Activated gamma-delta T cell treated with anti-CD3 and anti-CD28 coated beads, Interleukin-2, amount 50 U/mL, for 16 hours (primary cell): Measurements from ENCODE around the gene HS3ST2.
"Not testable (repeated sequence)": the region's sequence is repeated elsewhere in the genome, so short reads cannot be mapped to it uniquely, and the experiment has no call there.

Experiments
- DNase-seq: peaks from one replicate; pipeline ENCODE4 v3.0.0-alpha.2; 2020; ENCODE audit warnings: low read depth

The HS3ST2 gene

GRCh38 chr16:22813223-22813947 is 577 bp upstream of the HS3ST2 start:
- no peak for DNase-seq

- no peak for DNase-seq
Measured at GRCh38 chr16:22814711-22815105, 746 bp downstream of the HS3ST2 start.

GRCh38 chr16:22815863-22816262 is 1.9 kb downstream of the HS3ST2 start:
- no peak for DNase-seq

GRCh38 chr16:22816475-22816874 is 2.5 kb downstream of the HS3ST2 start:
- DNase-seq, result no peak

- DNase-seq, result not testable (repeated sequence)
Measured at GRCh38 chr16:22818736-22819135, 4.8 kb downstream of the HS3ST2 start.

- no peak for DNase-seq
Measured at GRCh38 chr16:22838681-22839080, 24.7 kb downstream of the HS3ST2 start.

GRCh38 chr16:22842031-22842430 is 28.1 kb downstream of the HS3ST2 start:
- not testable (repeated sequence) for DNase-seq

- no peak for DNase-seq
Measured at GRCh38 chr16:22843122-22843521, 29.2 kb downstream of the HS3ST2 start.

- no peak for DNase-seq
Measured at GRCh38 chr16:22843856-22844255, 29.9 kb downstream of the HS3ST2 start.

GRCh38 chr16:22844416-22844815 is 30.5 kb downstream of the HS3ST2 start:
- DNase-seq, result no peak

- no peak for DNase-seq
Measured at GRCh38 chr16:22847100-22847499, 33.1 kb downstream of the HS3ST2 start.

GRCh38 chr16:22847690-22848089 is 33.7 kb downstream of the HS3ST2 start:
- no peak for DNase-seq

GRCh38 chr16:22848451-22848850 is 34.5 kb downstream of the HS3ST2 start:
- no peak for DNase-seq

- no peak for DNase-seq
Measured at GRCh38 chr16:22849517-22849916, 35.6 kb downstream of the HS3ST2 start.

GRCh38 chr16:22855231-22855630 is 41.3 kb downstream of the HS3ST2 start:
- DNase-seq, result no peak

GRCh38 chr16:22857296-22858025 is 43.5 kb downstream of the HS3ST2 start:
- DNase-seq, result no peak

- no peak for DNase-seq
Measured at GRCh38 chr16:22859925-22860324, 46.0 kb downstream of the HS3ST2 start.

- DNase-seq, result no peak
Measured at GRCh38 chr16:22861580-22861979, 47.6 kb downstream of the HS3ST2 start.

- DNase-seq, result no peak
Measured at GRCh38 chr16:22862046-22862445, 48.1 kb downstream of the HS3ST2 start.

- DNase-seq, result no peak
Measured at GRCh38 chr16:22864375-22864774, 50.4 kb downstream of the HS3ST2 start.

- DNase-seq, result no peak
Measured at GRCh38 chr16:22868593-22869224, 54.7 kb downstream of the HS3ST2 start.

- DNase-seq, result no peak
Measured at GRCh38 chr16:22871861-22872260, 57.9 kb downstream of the HS3ST2 start.

GRCh38 chr16:22874394-22874793 is 60.4 kb downstream of the HS3ST2 start:
- no peak for DNase-seq
